ENCODE results near the gene SCAPER.
"Not testable (repeated sequence)": the region's sequence is repeated elsewhere in the genome, so short reads cannot be mapped to it uniquely, and the experiment has no call there.

The SCAPER gene

GRCh38 chr15:76863123-76863522, 42.0 kb downstream of the SCAPER start:
- no peak for DNase-seq (ENCODE audit: low read depth in 2 of 2)

GRCh38 chr15:76861815-76862397, 43.2 kb downstream of the SCAPER start:
- DNase-seq (ENCODE audit: low read depth in 2 of 2): no peak

- DNase-seq (ENCODE audit: low read depth in 2 of 2): no peak
Measured at GRCh38 chr15:76860201-76860600, 44.9 kb downstream of the SCAPER start.

GRCh38 chr15:76850367-76850766, 54.8 kb downstream of the SCAPER start:
- DNase-seq (ENCODE audit: low read depth in 2 of 2): not testable (repeated sequence)

GRCh38 chr15:76846782-76847181, 58.4 kb downstream of the SCAPER start:
- no peak for DNase-seq (ENCODE audit: low read depth in 2 of 2)

GRCh38 chr15:76844096-76844495, 61.0 kb downstream of the SCAPER start:
- DNase-seq (ENCODE audit: low read depth in 2 of 2): peak in 1 of 2 experiments; percentile 3

- no peak for DNase-seq (ENCODE audit: low read depth in 2 of 2)
Measured at GRCh38 chr15:76843269-76843668, 61.9 kb downstream of the SCAPER start.

GRCh38 chr15:76840830-76841460, 64.2 kb downstream of the SCAPER start:
- peak in 1 of 2 experiments; percentile 10 for DNase-seq (ENCODE audit: low read depth in 2 of 2)

GRCh38 chr15:76839173-76839572, 66.0 kb downstream of the SCAPER start:
- DNase-seq (ENCODE audit: low read depth in 2 of 2): no peak

GRCh38 chr15:76837474-76837873, 67.7 kb downstream of the SCAPER start:
- DNase-seq (ENCODE audit: low read depth in 2 of 2): no peak

GRCh38 chr15:76829939-76830338, 75.2 kb downstream of the SCAPER start:
- DNase-seq (ENCODE audit: low read depth in 2 of 2): no peak

GRCh38 chr15:76823890-76824289, 81.2 kb downstream of the SCAPER start:
- no peak for DNase-seq (ENCODE audit: low read depth in 2 of 2)

- DNase-seq (ENCODE audit: low read depth in 2 of 2): no peak
Measured at GRCh38 chr15:76823303-76823702, 81.8 kb downstream of the SCAPER start.

GRCh38 chr15:76818926-76819325, 86.2 kb downstream of the SCAPER start:
- not testable (repeated sequence) for DNase-seq (ENCODE audit: low read depth in 2 of 2)

GRCh38 chr15:76815421-76815820, 89.7 kb downstream of the SCAPER start:
- DNase-seq (ENCODE audit: low read depth in 2 of 2): no peak

- DNase-seq (ENCODE audit: low read depth in 2 of 2): no peak
Measured at GRCh38 chr15:76812381-76812780, 92.8 kb downstream of the SCAPER start.

- DNase-seq (ENCODE audit: low read depth in 2 of 2): no peak
Measured at GRCh38 chr15:76809412-76810103, 95.6 kb downstream of the SCAPER start.

- no peak for DNase-seq (ENCODE audit: low read depth in 2 of 2)
Measured at GRCh38 chr15:76803049-76803571, 102.0 kb downstream of the SCAPER start.

GRCh38 chr15:76802411-76802810, 102.7 kb downstream of the SCAPER start:
- no peak for DNase-seq (ENCODE audit: low read depth in 2 of 2)

GRCh38 chr15:76799760-76800159, 105.4 kb downstream of the SCAPER start:
- peak; percentile 9 to 16 for DNase-seq (ENCODE audit: low read depth in 2 of 2)

- DNase-seq (ENCODE audit: low read depth in 2 of 2): no peak
Measured at GRCh38 chr15:76795217-76795616, 109.9 kb downstream of the SCAPER start.

GRCh38 chr15:76793162-76793561, 112.0 kb downstream of the SCAPER start:
- no peak for DNase-seq (ENCODE audit: low read depth in 2 of 2)

- DNase-seq (ENCODE audit: low read depth in 2 of 2): no peak
Measured at GRCh38 chr15:76791511-76791910, 113.6 kb downstream of the SCAPER start.

Data from fibroblast of skin of left quadriceps (primary cell).